Activated T-cell treated with anti-CD3 and anti-CD28 coated beads, Interleukin-2, amount 50 U/mL, for 4 hours (primary cell): ENCODE results near the gene PARL. TPM values are rescaled to one million over a fixed set of nuclear protein-coding genes. Genes with fewer than 3 reads are reported as not detected.
"Not testable (repeated sequence)": the region's sequence is repeated elsewhere in the genome, so short reads cannot be mapped to it uniquely, and the experiment has no call there.

Experiments
- ATAC-seq, 2 donors: fragments of 200-7000 bp; cut with Tn5 transposase; one replicate each; pipeline ENCODE4 v1.10.0; 2021
- DNase-seq: peaks from one replicate; pipeline ENCODE4 v3.0.0-alpha.2; 2020
- H3K27me3 Mint-ChIP-seq: one replicate; pipeline ENCODE4 v1.8.0; 2021; ENCODE audit warnings: low read depth, mixed read lengths
- H3K36me3 Mint-ChIP-seq: one replicate; pipeline ENCODE4 v1.8.0; 2022; ENCODE audit warnings: mixed read lengths; ENCODE audit not compliant: insufficient read depth
- H3K4me1 Mint-ChIP-seq: one replicate; pipeline ENCODE4 v1.8.0; 2021; ENCODE audit warnings: low read depth, mixed read lengths
- H3K4me3 Mint-ChIP-seq: one replicate; pipeline ENCODE4 v1.8.0; 2021; ENCODE audit warnings: mild to moderate bottlenecking, moderate library complexity, mixed read lengths
- H3K9me3 Mint-ChIP-seq: one replicate; pipeline ENCODE4 v1.8.0; 2021; ENCODE audit warnings: mixed read lengths
- total RNA-seq, 3 donors: library from RNA; stranded (reverse); gene quantifications; one replicate each; pipeline ENCODE4 v1.2.1, GENCODE V29; 2021

Gene PARL
- total RNA-seq, 3 donors from 2014 or later, result 102 to 109 (median 105) TPM

GRCh38 chr3:183792976-183793375, 91.7 kb downstream of the PARL start:
- H3K4me3 Mint-ChIP-seq, result no peak overlapping the region

DNA sequence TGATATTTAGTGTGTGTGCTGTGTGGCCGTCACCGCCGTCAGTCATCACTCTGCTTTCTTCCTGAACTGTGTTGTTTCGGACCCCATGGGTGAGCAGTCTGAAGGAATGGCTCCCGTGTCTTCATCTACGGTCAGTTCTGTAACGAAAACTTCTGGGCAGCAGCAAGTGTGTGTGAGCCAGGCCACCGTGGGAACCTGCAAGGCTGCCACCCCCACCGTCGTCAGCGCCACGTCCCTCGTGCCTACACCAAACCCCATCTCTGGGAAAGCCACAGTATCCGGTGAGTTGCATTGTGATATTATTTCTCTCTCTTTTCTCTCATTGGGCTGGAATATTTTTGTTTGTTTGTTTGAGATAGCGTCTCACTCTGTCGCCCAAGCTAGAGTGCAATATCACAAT, 94.0 kb downstream of the PARL start:
- H3K4me3 Mint-ChIP-seq, result no peak overlapping the region
- DNase-seq (no peak), ATAC-seq (no peak)
- H3K36me3 Mint-ChIP-seq, result peaks cover 50% of the 10 kb centered on the region
- H3K9me3 Mint-ChIP-seq, result no peaks in the 10 kb centered on the region
- H3K4me1 Mint-ChIP-seq, result no peaks in the 10 kb centered on the region
- H3K27me3 Mint-ChIP-seq, result no peaks in the 10 kb centered on the region

More at GRCh38 chr3:183792976-183793375, 91.7 kb downstream of the PARL start:
- no peaks in the 10 kb centered on the region for H3K9me3 Mint-ChIP-seq
- no peaks in the 10 kb centered on the region for H3K4me1 Mint-ChIP-seq
- H3K36me3 Mint-ChIP-seq, result peaks cover 41% of the 10 kb centered on the region
- DNase-seq (no peak), ATAC-seq (no peak)
- H3K27me3 Mint-ChIP-seq, result no peaks in the 10 kb centered on the region

- Mint-ChIP-seq H3K4me1 (no peaks in the 10 kb centered on the region), H3K36me3 (peaks cover 51% of the 10 kb centered on the region)
- ATAC-seq, result no peak
Observed at GRCh38 chr3:183789826-183790225, 94.9 kb downstream of the PARL start.

DNA sequence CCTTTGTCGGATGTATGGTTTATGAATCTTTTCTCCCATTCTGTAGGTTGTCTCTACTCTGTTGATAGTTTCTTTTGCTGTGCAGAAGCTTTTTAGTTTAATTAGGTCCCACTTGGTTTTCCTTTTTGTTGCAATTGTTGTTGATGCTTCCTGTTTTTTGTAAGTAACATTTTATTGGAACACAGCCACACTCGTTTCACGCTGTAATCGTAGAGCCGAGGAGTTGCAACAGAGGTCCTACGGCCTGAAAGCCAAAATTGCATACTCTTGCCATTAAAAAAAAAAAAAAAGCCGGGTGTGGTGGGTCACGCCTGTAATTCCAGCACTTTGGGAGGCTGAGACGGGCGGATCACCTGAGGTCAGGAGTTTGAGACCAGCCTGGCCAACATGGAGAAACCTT, 100.2 kb downstream of the PARL start:
- not testable (repeated sequence) for H3K4me3 Mint-ChIP-seq, ATAC-seq, H3K27me3 Mint-ChIP-seq, DNase-seq, H3K4me1 Mint-ChIP-seq, H3K9me3 Mint-ChIP-seq
- H3K36me3 Mint-ChIP-seq, result peaks cover 40% of the 10 kb centered on the region

More at GRCh38 chr3:183789826-183790225, 94.9 kb downstream of the PARL start:
- Mint-ChIP-seq H3K27me3 (no peaks in the 10 kb centered on the region), H3K4me3 (no peak overlapping the region), H3K9me3 (no peaks in the 10 kb centered on the region)
- no peak for DNase-seq

- no peaks in the 10 kb centered on the region for H3K9me3 Mint-ChIP-seq
- H3K36me3 Mint-ChIP-seq, result peaks cover 39% of the 10 kb centered on the region
- H3K27me3 Mint-ChIP-seq, result no peaks in the 10 kb centered on the region
- H3K4me3 Mint-ChIP-seq, result no peak overlapping the region
- DNase-seq, result no peak
- ATAC-seq, result no peak
- H3K4me1 Mint-ChIP-seq, result no peaks in the 10 kb centered on the region
Observed at GRCh38 chr3:183782576-183783276, 102.0 kb downstream of the PARL start.

DNA sequence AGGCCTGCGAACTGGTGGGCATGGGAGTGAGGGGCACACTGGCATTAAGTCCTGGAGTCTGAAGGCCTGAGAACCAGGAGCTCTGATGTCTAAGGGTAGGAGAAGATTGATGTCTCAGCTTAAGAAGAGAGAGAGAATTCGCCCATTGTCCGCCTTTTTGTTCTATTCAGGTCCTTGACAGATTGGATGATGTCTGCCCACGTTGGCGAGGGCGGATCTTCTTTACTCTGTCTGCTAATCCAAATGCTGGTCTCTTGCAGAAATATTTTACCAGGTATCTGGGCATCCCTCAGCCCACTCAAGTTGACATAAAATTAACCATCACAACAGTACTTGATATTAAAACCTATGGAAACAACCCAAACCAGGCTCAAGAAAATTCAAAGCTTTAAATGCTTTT, 103.4 kb downstream of the PARL start:
- DNase-seq (no peak), ATAC-seq (no peak)
- Mint-ChIP-seq H3K4me3 (no peak overlapping the region), H3K27me3 (no peaks in the 10 kb centered on the region), H3K36me3 (peaks cover 37% of the 10 kb centered on the region), H3K9me3 (no peaks in the 10 kb centered on the region), H3K4me1 (no peaks in the 10 kb centered on the region)

- Mint-ChIP-seq H3K9me3 (no peaks in the 10 kb centered on the region), H3K4me1 (no peaks in the 10 kb centered on the region), H3K27me3 (no peaks in the 10 kb centered on the region), H3K36me3 (peaks cover 38% of the 10 kb centered on the region), H3K4me3 (no peak overlapping the region)
- ATAC-seq, result no peak
- DNase-seq, result no peak
Observed at GRCh38 chr3:183779896-183780465, 104.7 kb downstream of the PARL start.

Other genes with a start within 250 kb of the PARL start
- 1 to 10 TPM; 5.6 to 7.6 (median 6.6) TPM for gene KLHL24, start 249.3 kb downstream of the PARL start, total RNA-seq
- gene YEATS2, start 187.1 kb downstream of the PARL start, total RNA-seq, result 10 to 100 TPM; 24.7 to 28.0 (median 27.2) TPM
- 1 to 10 TPM; 1.4 to 3.9 (median 3.2) TPM for gene MAP6D1, start 59.3 kb downstream of the PARL start, total RNA-seq
- gene ABCC5, start 133.0 kb upstream of the PARL start, total RNA-seq, result 10 to 100 TPM; 10.0 to 12.5 (median 12.4) TPM
- not detected for gene HTR3D, start 146.9 kb upstream of the PARL start, total RNA-seq
- gene HTR3C, start 168.2 kb upstream of the PARL start, total RNA-seq, result not detected
- gene HTR3E, start 212.2 kb upstream of the PARL start, total RNA-seq, result not detected